NCI-H1436 (cell line): ENCODE data around the gene TM4SF18.
"Not testable (repeated sequence)": the region's sequence is repeated elsewhere in the genome, so short reads cannot be mapped to it uniquely, and the experiment has no call there.

Experiments
- DNase-seq: peaks from one replicate; lab custom pipeline; 2025; lab: John Stamatoyannopoulos, UW

Gene TM4SF18

GRCh38 chr3:149368674-149369497 is 35.5 kb upstream of the TM4SF18 start:
- DNase-seq: peak; percentile 42

- DNase-seq: no peak
These were observed 34.8 kb upstream of the TM4SF18 start for GRCh38 chr3:149368201-149368673.

DNA sequence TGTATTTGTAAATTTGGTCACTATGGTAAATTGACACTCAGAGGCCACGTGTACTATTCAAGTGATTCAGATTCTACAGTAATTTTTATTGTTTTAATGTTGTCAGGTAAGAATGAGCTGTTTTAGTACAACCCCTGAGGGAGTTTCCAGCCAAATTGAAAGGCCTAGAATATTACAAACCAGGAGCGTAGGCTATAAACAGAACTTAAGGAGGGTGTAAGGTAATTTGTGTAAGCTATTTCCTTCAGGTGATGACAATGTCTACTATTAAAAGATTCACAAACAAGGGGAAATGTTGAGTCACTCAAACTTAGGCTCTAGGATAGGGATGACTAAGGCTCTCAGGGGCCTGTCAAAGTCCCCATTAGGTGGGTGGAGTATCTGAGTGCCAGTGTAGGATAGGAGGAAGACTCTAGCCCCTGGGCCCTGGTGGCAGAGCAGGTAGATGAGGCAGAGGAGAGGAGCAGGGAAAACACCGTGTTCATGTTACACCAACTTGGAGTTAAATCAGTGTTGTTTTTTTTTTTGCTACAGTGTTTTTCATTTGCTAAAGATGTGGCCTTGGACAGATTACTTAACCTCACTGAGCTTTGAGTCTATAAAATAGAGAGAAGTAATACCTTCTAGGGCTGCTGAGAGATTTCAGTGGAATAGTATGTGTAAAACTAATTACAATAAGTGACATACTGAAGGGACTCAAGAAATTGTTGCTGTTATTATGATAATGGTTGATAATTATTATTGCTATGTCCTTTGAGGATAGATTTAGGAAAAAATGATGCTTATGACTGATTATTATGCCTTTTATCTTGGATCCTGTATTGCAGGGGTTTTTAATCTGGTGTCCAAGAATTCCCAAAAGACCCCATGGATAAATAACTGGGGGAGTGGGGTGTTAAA is 33.8 kb upstream of the TM4SF18 start:
- peak; percentile 68 for DNase-seq

- DNase-seq: no peak
These were observed 32.6 kb upstream of the TM4SF18 start for GRCh38 chr3:149366031-149366430.

DNA sequence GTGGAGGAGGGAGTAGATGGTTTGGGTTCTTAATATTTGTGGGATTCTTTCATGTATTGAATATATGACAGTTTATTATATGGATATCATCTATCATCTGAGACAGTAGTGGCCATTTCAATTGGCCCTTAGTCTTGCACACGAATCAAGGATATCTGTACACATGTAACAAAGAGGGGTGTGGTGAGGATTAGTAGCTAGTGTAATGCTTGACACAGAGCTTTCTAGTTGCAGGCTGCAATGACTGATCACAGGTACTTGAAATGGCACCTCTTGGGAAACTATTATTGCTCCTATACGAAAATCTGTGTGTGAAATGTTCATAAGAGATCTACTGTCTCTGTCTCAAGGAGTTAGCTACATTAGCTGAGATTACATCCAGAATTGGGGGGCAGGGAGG is 31.2 kb upstream of the TM4SF18 start:
- no peak for DNase-seq

DNA sequence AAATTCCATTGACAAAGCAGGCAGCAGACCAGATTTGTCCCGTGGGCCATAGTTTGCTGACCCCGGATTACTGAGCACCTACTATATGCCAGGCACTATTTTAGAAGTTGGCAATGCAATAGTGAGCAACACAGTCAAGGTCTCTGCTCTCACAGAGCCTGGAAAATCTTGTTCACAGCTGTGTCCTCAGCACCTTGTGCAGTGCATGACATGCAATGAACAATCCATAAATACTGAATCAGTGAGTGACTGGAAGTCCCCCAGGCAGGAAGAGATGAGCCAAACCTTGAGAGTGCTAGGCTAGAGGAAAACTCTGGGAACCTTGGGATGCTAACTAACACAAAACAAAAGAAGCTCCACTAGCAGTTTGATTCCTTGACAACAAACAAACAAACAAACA is 29.6 kb upstream of the TM4SF18 start:
- no peak for DNase-seq

DNA sequence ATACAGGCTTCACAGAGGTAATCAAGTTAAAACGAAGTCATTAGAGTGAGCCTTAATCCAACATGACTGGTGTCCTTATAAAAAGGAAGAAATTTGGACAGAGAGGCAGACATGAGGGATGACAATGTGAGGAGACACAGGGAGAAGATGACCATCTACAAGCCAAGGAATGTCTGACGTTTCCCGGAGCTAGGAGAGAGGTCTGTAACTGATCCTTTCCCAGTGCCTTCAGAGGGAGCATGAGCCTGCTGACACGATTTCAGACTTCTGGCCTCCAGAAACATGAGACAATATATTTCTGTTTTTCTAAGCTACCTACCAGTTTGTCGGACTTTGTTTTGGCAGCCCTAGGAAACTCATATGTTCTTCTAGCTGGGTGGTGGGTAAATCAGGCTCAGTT is 28.9 kb upstream of the TM4SF18 start:
- no peak for DNase-seq

GRCh38 chr3:149356630-149357029 is 23.2 kb upstream of the TM4SF18 start:
- no peak for DNase-seq

GRCh38 chr3:149356044-149356592 is 22.7 kb upstream of the TM4SF18 start:
- no peak for DNase-seq

DNA sequence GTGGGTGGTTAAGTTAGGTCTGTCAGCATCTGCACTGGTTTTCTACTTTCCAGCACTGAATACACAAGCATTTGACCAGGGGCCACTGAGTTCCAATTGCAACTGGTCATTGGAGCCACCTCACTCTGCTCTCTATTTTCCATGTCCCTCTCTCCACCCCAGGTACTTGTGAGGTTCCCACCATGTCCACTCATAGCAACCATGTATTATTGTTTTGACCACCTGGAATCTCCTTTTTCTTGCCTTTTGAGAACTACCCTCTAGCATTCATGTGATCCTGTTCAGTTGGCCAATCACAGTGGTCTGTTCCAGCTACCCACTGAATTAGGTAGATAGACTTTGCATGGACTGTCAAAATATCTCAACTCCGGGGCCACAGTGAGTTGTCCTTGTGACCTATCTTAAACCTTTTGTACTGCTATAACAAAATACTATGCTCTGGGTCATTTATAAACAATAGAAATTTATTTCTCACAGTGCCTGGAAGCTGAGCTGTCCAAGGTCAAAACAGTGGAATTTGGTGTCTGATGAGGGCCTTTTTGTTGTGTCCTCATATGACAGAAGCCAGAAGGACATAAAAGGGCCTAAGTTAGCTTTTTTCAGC is 20.2 kb upstream of the TM4SF18 start:
- no peak for DNase-seq

- peak; percentile 54 for DNase-seq
These were observed 19.1 kb upstream of the TM4SF18 start for GRCh38 chr3:149352556-149352955.

- DNase-seq: no peak
These were observed 10.5 kb upstream of the TM4SF18 start for GRCh38 chr3:149343951-149344350.

- no peak for DNase-seq
These were observed 9.3 kb upstream of the TM4SF18 start for GRCh38 chr3:149342413-149343380.

DNA sequence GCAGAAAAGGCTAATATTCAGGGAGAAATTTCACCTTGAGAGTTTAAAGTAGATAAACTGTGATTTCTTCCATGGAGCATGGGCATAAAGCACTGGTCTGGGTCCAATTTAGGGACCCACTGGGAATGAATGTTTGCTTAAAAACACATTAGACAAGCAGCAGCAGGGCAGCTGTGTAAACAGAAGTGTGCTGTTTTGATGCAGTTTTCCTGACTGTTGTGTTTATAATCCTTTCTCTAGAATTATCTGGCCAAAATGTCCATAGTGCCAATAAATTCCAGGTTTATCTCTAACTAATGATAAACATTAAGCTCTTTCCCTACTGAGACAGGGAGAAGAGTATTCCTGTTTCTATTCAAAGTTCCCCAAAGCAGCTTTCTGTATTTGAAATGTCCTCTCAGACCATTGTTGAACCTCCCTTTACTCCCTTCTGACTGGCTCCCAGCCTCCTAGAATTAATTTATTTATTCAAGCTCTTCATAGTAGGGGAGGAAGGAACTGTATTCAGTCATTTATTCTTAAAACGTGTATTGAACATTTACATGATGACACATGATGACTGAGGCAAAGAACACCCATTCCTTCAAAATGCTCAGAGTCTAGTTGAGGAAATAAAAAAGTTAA is 7.0 kb upstream of the TM4SF18 start:
- peak; percentile 49 for DNase-seq

DNA sequence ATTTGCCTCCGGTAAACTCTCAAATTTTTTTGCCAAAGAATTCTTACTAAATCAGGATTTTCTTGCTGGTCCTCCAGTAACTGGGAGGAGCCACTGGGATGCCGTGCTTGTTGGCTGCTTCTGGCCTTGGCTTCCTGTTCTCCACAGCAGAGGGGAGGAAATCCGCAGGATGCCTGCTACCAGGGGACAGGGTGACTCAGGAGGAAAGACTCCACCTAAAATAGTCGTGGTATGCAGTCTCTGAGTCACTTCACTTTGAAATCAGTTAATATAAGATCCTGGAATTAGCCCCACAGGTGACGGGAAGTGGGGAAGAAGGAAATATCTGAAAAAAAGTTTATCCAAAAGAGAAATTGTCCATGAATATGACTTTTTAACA is 6.5 kb upstream of the TM4SF18 start:
- peak; percentile 11 for DNase-seq

DNA sequence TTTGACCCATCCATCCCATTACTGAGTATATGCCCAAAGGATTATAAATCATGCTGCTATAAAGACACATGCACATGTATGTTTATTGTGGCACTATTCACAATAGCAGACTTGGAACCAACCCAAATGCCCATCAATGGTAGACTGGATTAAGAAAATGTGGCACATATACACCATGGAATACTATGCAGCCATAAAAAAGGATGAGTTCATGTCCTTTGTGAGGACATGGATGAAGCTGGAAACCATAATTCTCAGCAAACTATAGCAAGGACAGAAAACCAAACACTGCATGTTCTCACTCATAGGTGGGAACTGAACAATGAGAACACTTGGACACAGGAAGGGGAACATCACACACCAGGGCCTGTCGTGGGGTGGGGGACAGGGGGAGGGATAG is 4.0 kb upstream of the TM4SF18 start:
- DNase-seq: not testable (repeated sequence)

DNA sequence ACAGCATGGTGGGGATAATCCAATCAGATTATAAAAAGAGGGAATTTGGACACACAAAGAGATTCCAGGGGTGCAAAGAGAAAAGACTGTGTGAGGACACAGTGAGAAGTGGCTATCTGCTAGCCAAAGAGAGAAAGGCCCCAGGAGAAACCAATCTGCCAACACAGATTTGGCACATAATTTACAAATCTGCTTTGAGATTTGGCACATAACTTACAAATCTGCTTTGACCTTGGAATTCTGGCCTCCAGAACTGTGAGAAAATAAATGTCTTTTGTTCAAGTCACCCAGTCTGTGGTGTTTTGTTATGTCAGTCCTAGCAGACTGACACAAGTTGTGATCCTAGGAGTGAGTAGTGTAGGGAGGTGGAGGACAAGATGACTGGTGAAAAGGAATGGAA is 3.5 kb upstream of the TM4SF18 start:
- no peak for DNase-seq

- DNase-seq: no peak
These were observed 665 bp downstream of the TM4SF18 start for GRCh38 chr3:149332771-149333170.

GRCh38 chr3:149332227-149332765 is 1.1 kb downstream of the TM4SF18 start:
- no peak for DNase-seq

- no peak for DNase-seq
These were observed 2.0 kb downstream of the TM4SF18 start for GRCh38 chr3:149331396-149331795.
